Mesothelial cell of epicardium (in vitro differentiated cells): ENCODE measurements around the gene SEC14L1. TPM values are rescaled to one million over a fixed set of nuclear protein-coding genes. Genes with fewer than 3 reads are reported as not detected.

Source experiments
- DNase-seq, 2 experiments: peaks; one replicate each; pipeline ENCODE4 v3.0.0; 2021; ENCODE audit warnings: low spot score in 2 of 2; ENCODE audit not compliant: unreplicated experiment in 2 of 2
- H3K27ac Mint-ChIP-seq: 2 replicates; pipeline ENCODE4 v1.8.0; 2021; ENCODE audit warnings: mixed read lengths
- H3K27me3 Mint-ChIP-seq: 2 replicates; pipeline ENCODE4 v1.8.0; 2021; ENCODE audit warnings: low read depth, mixed read lengths
- H3K36me3 Mint-ChIP-seq: 2 replicates; pipeline ENCODE4 v1.8.0; 2021; ENCODE audit warnings: mixed read lengths
- H3K4me1 Mint-ChIP-seq: 2 replicates; pipeline ENCODE4 v1.8.0; 2021; ENCODE audit warnings: mixed read lengths
- H3K4me3 Mint-ChIP-seq: 2 replicates; pipeline ENCODE4 v1.8.0; 2021; ENCODE audit warnings: mild to moderate bottlenecking, moderate library complexity, mixed read lengths
- H3K9me3 Mint-ChIP-seq: 2 replicates; pipeline ENCODE4 v1.8.0; 2021; ENCODE audit warnings: mixed read lengths
- total RNA-seq: library from RNA; stranded (reverse); gene quantifications from 3 replicates; pipeline ENCODE4 v1.2.1, GENCODE V29; 2021
- TF ChIP-seq, protein P1 (sequence below): fragments of 200-600 bp; sonication (generic); IDR thresholded peaks from one replicate; pipeline ENCODE4 v1.5.0; 2021; ENCODE audit warnings: antibody characterized with exemption; ENCODE audit not compliant: unreplicated experiment

Gene SEC14L1
- total RNA-seq, 1 donor from 2014 or later, result 47.6 TPM

DNA sequence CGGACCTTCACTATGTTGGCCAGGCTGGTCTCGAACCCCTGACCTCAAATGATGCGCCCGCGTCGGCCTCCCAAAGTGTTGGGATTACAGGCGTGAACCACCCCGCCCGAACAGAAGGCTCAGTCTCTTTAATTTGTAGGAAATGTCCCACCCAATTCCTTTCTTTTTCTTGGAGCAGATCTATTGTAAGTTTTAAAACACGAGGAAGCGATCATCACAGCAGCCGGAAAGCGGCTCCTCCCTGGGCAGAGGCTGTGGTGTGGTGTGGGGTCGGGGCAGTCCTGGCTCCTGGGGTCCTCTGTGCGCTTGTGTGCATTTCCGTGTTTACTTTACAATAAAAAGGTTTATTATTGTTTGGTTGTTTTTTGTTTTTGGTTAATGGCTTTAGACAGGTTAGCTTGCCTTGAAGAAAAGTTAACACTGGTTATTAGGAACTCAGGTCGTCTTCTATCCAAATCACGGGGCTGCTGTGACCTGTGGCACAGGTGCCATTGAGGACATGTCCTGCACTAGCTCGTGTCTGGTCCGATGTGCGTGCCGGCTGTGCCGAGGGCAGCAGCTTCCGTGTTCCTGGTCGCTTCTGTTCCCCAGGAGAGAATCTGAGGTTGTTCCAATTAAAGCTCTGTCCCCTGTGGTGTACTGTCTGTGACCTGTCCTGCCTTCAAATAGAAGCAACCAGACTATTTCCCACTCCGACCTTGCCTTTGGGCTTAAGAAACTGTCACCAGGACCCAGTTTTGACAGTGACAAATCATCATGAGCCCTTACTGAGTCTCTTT is 83.1 kb downstream of the SEC14L1 start:
- peaks cover 5% of the 10 kb centered on the region for H3K36me3 Mint-ChIP-seq
- no peak for DNase-seq
- H3K9me3 Mint-ChIP-seq, result no peaks in the 10 kb centered on the region
- no peak overlapping the region for H3K4me3 Mint-ChIP-seq
- no peaks in the 10 kb centered on the region for H3K27me3 Mint-ChIP-seq
- TF ChIP-seq, protein P1, sequence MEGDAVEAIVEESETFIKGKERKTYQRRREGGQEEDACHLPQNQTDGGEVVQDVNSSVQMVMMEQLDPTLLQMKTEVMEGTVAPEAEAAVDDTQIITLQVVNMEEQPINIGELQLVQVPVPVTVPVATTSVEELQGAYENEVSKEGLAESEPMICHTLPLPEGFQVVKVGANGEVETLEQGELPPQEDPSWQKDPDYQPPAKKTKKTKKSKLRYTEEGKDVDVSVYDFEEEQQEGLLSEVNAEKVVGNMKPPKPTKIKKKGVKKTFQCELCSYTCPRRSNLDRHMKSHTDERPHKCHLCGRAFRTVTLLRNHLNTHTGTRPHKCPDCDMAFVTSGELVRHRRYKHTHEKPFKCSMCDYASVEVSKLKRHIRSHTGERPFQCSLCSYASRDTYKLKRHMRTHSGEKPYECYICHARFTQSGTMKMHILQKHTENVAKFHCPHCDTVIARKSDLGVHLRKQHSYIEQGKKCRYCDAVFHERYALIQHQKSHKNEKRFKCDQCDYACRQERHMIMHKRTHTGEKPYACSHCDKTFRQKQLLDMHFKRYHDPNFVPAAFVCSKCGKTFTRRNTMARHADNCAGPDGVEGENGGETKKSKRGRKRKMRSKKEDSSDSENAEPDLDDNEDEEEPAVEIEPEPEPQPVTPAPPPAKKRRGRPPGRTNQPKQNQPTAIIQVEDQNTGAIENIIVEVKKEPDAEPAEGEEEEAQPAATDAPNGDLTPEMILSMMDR, result no peak
- no peaks in the 10 kb centered on the region for H3K4me1 Mint-ChIP-seq
- no peak overlapping the region for H3K27ac Mint-ChIP-seq

DNA sequence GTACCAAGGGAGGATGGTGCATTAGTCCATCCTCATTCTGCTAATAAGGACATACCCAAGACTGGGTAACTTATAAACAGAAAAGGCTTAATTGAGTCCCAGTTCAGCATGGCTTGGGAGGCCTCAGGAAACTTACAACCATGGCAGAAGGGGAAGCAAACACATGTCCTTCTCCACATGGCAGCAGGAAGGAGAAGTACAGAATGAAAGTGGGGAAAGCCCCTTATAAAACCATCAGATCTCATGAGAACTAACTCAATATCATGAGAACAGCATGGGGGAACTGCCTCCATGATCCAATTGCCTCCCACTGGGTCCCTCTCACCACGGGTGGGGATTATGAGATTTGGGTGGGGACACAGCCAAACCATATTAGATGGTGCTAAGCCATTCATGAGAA is 84.5 kb downstream of the SEC14L1 start:
- TF ChIP-seq, protein P1, result no peak
- DNase-seq, result no peak
- Mint-ChIP-seq H3K36me3 (no peaks in the 10 kb centered on the region), H3K4me1 (no peaks in the 10 kb centered on the region), H3K27ac (no peak overlapping the region), H3K9me3 (no peaks in the 10 kb centered on the region), H3K4me3 (no peak overlapping the region), H3K27me3 (no peaks in the 10 kb centered on the region)

DNA sequence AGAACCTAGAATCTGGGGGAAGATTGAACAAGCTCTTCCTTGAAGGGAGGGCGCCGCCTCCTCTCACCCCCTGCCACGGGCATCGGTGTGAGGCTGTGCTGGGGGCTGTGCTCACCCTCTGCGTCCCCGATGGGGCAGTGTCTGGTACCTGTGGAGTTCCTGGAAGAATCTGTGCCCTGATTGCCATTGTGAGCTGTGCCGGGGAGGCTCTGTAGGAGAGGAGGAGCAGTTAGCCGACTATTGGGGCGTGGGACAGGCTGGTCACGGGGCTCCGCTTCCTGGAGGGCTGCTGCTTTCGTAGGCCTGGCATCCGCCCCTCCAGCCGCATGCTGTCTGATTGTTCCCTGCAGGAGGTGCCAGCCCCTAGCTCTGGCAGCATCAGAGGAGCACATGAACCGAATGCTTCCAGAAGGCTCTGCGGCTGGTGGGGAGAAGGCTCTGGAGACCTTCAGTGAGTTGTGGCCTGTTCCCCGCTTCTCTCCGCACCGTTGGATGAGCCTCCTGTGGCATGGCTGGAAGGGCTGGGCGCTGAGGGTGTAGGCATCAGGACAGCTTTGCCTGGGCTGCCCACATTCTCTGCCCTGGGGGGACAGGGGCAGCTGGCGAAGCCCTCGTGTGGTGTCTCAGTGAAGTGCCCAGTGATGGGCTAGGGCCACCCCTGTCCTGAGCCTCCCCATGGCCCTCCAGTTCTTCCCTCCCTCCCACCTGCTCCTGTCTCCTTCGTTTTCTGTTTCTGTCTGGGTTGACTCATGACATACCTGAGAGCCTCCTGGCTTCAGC is 86.9 kb downstream of the SEC14L1 start:
- Mint-ChIP-seq H3K27ac (no peak overlapping the region), H3K9me3 (no peaks in the 10 kb centered on the region), H3K4me3 (no peak overlapping the region), H3K27me3 (no peaks in the 10 kb centered on the region), H3K36me3 (no peaks in the 10 kb centered on the region), H3K4me1 (no peaks in the 10 kb centered on the region)
- no peak for DNase-seq
- TF ChIP-seq, protein P1, result no peak

DNA sequence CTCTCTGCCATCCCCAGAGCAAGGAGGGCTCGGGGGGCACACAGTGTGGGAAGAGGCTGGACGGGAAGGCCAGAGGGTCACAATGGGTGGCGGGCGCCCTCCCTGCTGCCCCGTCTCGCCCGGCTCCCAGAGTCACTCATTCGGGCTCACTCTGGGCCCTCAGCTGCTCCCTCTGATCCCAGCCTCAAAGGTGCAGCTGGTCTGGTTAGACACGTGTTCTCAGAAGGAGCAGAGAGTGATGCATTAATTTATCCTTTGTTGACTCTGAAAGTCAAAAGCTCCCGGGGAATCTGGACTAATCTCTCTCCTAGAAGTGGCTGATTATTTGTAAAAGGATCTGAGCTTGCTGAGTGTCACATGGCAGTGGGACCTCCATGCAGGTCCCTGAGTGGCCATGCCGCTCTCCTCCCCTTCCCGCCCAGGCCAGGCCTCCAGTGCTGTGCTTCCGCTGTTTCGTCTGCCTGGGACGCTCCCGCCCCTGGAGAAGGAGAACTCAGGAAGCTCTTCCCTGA is 87.5 kb downstream of the SEC14L1 start:
- H3K4me3 Mint-ChIP-seq, result no peak overlapping the region
- no peaks in the 10 kb centered on the region for H3K36me3 Mint-ChIP-seq
- peaks cover 3% of the 10 kb centered on the region for H3K9me3 Mint-ChIP-seq
- TF ChIP-seq, protein P1, result no peak
- H3K27me3 Mint-ChIP-seq, result no peaks in the 10 kb centered on the region
- no peak overlapping the region for H3K27ac Mint-ChIP-seq
- H3K4me1 Mint-ChIP-seq, result no peaks in the 10 kb centered on the region
- DNase-seq, result no peak

DNA sequence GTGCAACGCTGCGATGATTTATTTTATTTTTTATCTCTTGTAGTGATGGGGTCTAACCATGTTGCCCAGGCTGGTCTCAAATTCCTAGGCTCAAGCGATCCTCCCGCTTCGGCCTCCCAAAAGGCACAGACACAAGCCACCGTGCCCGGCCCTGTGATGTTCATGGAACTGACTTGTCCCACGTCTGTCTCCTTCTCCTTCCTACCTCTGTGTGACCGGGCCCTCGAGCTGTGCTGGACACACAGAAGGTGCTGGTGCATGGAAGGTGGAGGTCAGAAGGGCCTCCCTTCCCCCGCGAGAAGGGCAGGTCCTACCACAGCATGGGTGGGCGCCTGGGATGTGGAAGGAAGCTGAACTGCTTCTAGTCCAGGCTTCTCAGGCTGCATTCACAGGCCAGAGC is 88.0 kb downstream of the SEC14L1 start:
- H3K4me3 Mint-ChIP-seq, result no peak overlapping the region
- peaks cover 5% of the 10 kb centered on the region for H3K9me3 Mint-ChIP-seq
- H3K4me1 Mint-ChIP-seq, result no peaks in the 10 kb centered on the region
- TF ChIP-seq, protein P1, result no peak
- no peak overlapping the region for H3K27ac Mint-ChIP-seq
- no peaks in the 10 kb centered on the region for H3K27me3 Mint-ChIP-seq
- no peak for DNase-seq
- no peaks in the 10 kb centered on the region for H3K36me3 Mint-ChIP-seq
